ENCODE data around the gene UQCC3. TPM values are rescaled to one million over a fixed set of nuclear protein-coding genes. Genes with fewer than 3 reads are reported as not detected.

The UQCC3 gene
- total RNA-seq, 1 donor from 2014 or later = 27.9 TPM

- H3K4me3 ChIP-seq (ENCODE audit: low read depth, low read length) = no peak overlapping the region
- DNase-seq (ENCODE audit: low read depth) = no peak
- no peak for TF ChIP-seq CTCF (conservative IDR thresholded peaks at IDR 0.05; ENCODE audit: low read depth, low read length)
These were observed 44.7 kb downstream of the UQCC3 start for GRCh38 chr11:62716206-62716605.

GRCh38 chr11:62716816-62717215, 45.3 kb downstream of the UQCC3 start:
- TF ChIP-seq CTCF (conservative IDR thresholded peaks at IDR 0.05; ENCODE audit: low read depth, low read length) = no peak
- DNase-seq (ENCODE audit: low read depth) = no peak
- H3K4me3 ChIP-seq (ENCODE audit: low read depth, low read length) = no peak overlapping the region

GRCh38 chr11:62719302-62719978, 48.0 kb downstream of the UQCC3 start:
- no peak overlapping the region for H3K4me3 ChIP-seq (ENCODE audit: low read depth, low read length)
- no peak for DNase-seq (ENCODE audit: low read depth)
- no peak for TF ChIP-seq CTCF (conservative IDR thresholded peaks at IDR 0.05; ENCODE audit: low read depth, low read length)

- TF ChIP-seq CTCF (conservative IDR thresholded peaks at IDR 0.05; ENCODE audit: low read depth, low read length) = no peak
- no peak for DNase-seq (ENCODE audit: low read depth)
- no peak overlapping the region for H3K4me3 ChIP-seq (ENCODE audit: low read depth, low read length)
These were observed 50.5 kb downstream of the UQCC3 start for GRCh38 chr11:62721994-62722393.

Other genes with a start within 250 kb of the UQCC3 start
- 198 and 296 TPM in 2 replicates for gene AHNAK, start 124.9 kb upstream of the UQCC3 start, total RNA-seq
- 2,115 and 2,170 TPM in 2 replicates for gene EEF1G, start 97.8 kb upstream of the UQCC3 start, total RNA-seq
- gene TUT1, start 80.2 kb upstream of the UQCC3 start, total RNA-seq = 9.4 and 10.1 TPM in 2 replicates
- gene MTA2, start 69.8 kb upstream of the UQCC3 start, total RNA-seq = 109 and 153 TPM in 2 replicates
- 29.7 and 31.8 TPM in 2 replicates for gene EML3, start 58.9 kb upstream of the UQCC3 start, total RNA-seq
- gene ROM1, start 58.4 kb upstream of the UQCC3 start, total RNA-seq = 1.2 and 1.4 TPM in 2 replicates
- 43.6 and 67.7 TPM in 2 replicates for gene B3GAT3, start 49.7 kb upstream of the UQCC3 start, total RNA-seq
- 191 and 281 TPM in 2 replicates for gene GANAB, start 25.1 kb upstream of the UQCC3 start, total RNA-seq
- 19.4 and 26.5 TPM in 2 replicates for gene INTS5, start 18.4 kb upstream of the UQCC3 start, total RNA-seq
- 125 and 129 TPM in 2 replicates for gene C11orf98, start 6.5 kb upstream of the UQCC3 start, total RNA-seq
- gene CSKMT, start 6.4 kb upstream of the UQCC3 start, total RNA-seq = 21.0 and 26.3 TPM in 2 replicates
- 2.2 and 3.0 TPM in 2 replicates for gene LBHD1, start 594 bp downstream of the UQCC3 start, total RNA-seq
- gene UBXN1, start 7.4 kb downstream of the UQCC3 start, total RNA-seq = 162 and 235 TPM in 2 replicates
- not detected in 2 replicates for gene LRRN4CL, start 17.9 kb downstream of the UQCC3 start, total RNA-seq
- gene BSCL2, start 35.8 kb downstream of the UQCC3 start, total RNA-seq = 42.1 and 96.6 TPM in 2 replicates
- gene GNG3, start 36.0 kb downstream of the UQCC3 start, total RNA-seq = not detected in 2 replicates
- 8.0 and 8.5 TPM in 2 replicates for gene HNRNPUL2, start 55.8 kb downstream of the UQCC3 start, total RNA-seq
- 35.7 and 39.1 TPM in 2 replicates for gene TTC9C, start 56.8 kb downstream of the UQCC3 start, total RNA-seq
- gene ZBTB3, start 82.5 kb downstream of the UQCC3 start, total RNA-seq = 10.6 and 16.8 TPM in 2 replicates
- gene POLR2G, start 89.9 kb downstream of the UQCC3 start, total RNA-seq = 88.2 and 137 TPM in 2 replicates
- 12.4 and 26.8 TPM in 2 replicates for gene TAF6L, start 99.7 kb downstream of the UQCC3 start, total RNA-seq
- gene TMEM179B, start 115.7 kb downstream of the UQCC3 start, total RNA-seq = 52.8 and 97.7 TPM in 2 replicates
- gene TMEM223, start 120.3 kb downstream of the UQCC3 start, total RNA-seq = 51.1 and 58.9 TPM in 2 replicates
- 49.4 and 56.3 TPM in 2 replicates for gene NXF1, start 133.8 kb downstream of the UQCC3 start, total RNA-seq
- gene STX5, start 160.4 kb downstream of the UQCC3 start, total RNA-seq = 21.2 and 28.6 TPM in 2 replicates
- not detected in 2 replicates for gene TEX54, start 161.2 kb downstream of the UQCC3 start, total RNA-seq
- 55.3 and 87.4 TPM in 2 replicates for gene WDR74, start 167.9 kb downstream of the UQCC3 start, total RNA-seq
- 97.4 and 219 TPM in 2 replicates for gene SLC3A2, start 209.2 kb downstream of the UQCC3 start, total RNA-seq
- not detected in 2 replicates for gene CHRM1, start 249.7 kb downstream of the UQCC3 start, total RNA-seq